Naive thymus-derived CD4-positive, alpha-beta T cell (primary cell): ENCODE results near the gene TEX19. TPM values are rescaled to one million over a fixed set of nuclear protein-coding genes. Genes with fewer than 3 reads are reported as not detected.

Experiments
- ATAC-seq: fragments of 150-1000 bp; cut with Tn5 transposase; 2 replicates; pipeline ENCODE4 v1.10.0; 2021; ENCODE audit warnings: mild to moderate bottlenecking, moderate library complexity
- CTCF ChIA-PET: fragments of 350-600 bp; sonication (Branson Sonifier 250); formaldehyde crosslinking; loops from one replicate; lab custom pipeline; 2021; ENCODE audit warnings: antibody characterized with exemption; lab: Charles Lee
- POLR2A ChIA-PET: fragments of 350-600 bp; sonication (Branson Sonifier 250); formaldehyde crosslinking; loops from one replicate; lab custom pipeline; 2021; ENCODE audit warnings: antibody characterized with exemption, inconsistent platforms; lab: Charles Lee
- DNase-seq, 9 donors: peaks; one replicate each; pipeline versions ENCODE4 v3.0.0 to v3.0.0-alpha.2; 2020 to 2022; ENCODE audit warnings: mixed read lengths in 1 of 9
- H3K27ac ChIP-seq: one replicate; pipeline ENCODE4 v1.7.0; 2013; ENCODE audit warnings: mild to moderate bottlenecking, low read depth, low read length, moderate library complexity
- H3K27me3 ChIP-seq, 2 donors: one replicate each; pipeline ENCODE4 v1.7.0; 2013; ENCODE audit warnings: low read length in 2 of 2, mild to moderate bottlenecking in 2 of 2, moderate library complexity in 2 of 2; ENCODE audit not compliant: control insufficient read depth in 2 of 2, insufficient read depth in 2 of 2
- H3K36me3 ChIP-seq, 3 experiments: 1 replicate in 2 of 3; 2 replicates in 1 of 3; pipeline ENCODE4 v1.7.0; 2013; ENCODE audit warnings: low read length in 3 of 3, mild to moderate bottlenecking in 3 of 3, moderate library complexity in 1 of 3; ENCODE audit not compliant: insufficient read depth in 3 of 3, control insufficient read depth in 2 of 3
- H3K4me1 ChIP-seq, 2 donors: one replicate each; pipeline ENCODE4 v1.7.0; 2013; ENCODE audit warnings: low read length in 2 of 2, mild to moderate bottlenecking in 2 of 2, moderate library complexity in 1 of 2; ENCODE audit not compliant: control insufficient read depth in 2 of 2, insufficient read depth in 2 of 2
- H3K4me3 ChIP-seq: 2 replicates; pipeline ENCODE4 v1.7.0; 2013; ENCODE audit warnings: mild to moderate bottlenecking, low read length
- H3K9me3 ChIP-seq, 3 experiments: 1 replicate in 2 of 3; 2 replicates in 1 of 3; pipeline ENCODE4 v1.7.0; 2013; ENCODE audit warnings: low read length in 3 of 3; ENCODE audit not compliant: control insufficient read depth in 2 of 3
- H3K27ac Mint-ChIP-seq, 9 donors: one replicate each; pipeline ENCODE4 v1.8.0; 2020 to 2022; ENCODE audit warnings: mixed read lengths in 9 of 9, mild to moderate bottlenecking in 8 of 9, moderate library complexity in 5 of 9, inconsistent platforms in 2 of 9
- H3K27me3 Mint-ChIP-seq, 5 donors: one replicate each; pipeline ENCODE4 v1.8.0; 2021 to 2022; ENCODE audit warnings: mixed read lengths in 5 of 5, mild to moderate bottlenecking in 1 of 5
- H3K36me3 Mint-ChIP-seq, 5 donors: one replicate each; pipeline ENCODE4 v1.8.0; 2020 to 2022; ENCODE audit warnings: mixed read lengths in 5 of 5, mild to moderate bottlenecking in 3 of 5, inconsistent platforms in 1 of 5
- H3K4me1 Mint-ChIP-seq, 7 donors: one replicate each; pipeline ENCODE4 v1.8.0; 2020 to 2022; ENCODE audit warnings: mixed read lengths in 7 of 7, mild to moderate bottlenecking in 3 of 7, inconsistent platforms in 1 of 7
- H3K4me3 Mint-ChIP-seq, 10 donors: one replicate each; pipeline ENCODE4 v1.8.0; 2020 to 2022; ENCODE audit warnings: mild to moderate bottlenecking in 10 of 10, mixed read lengths in 10 of 10, moderate library complexity in 6 of 10, inconsistent platforms in 2 of 10
- H3K9me3 Mint-ChIP-seq, 11 donors: one replicate each; pipeline ENCODE4 v1.8.0; 2020 to 2022; ENCODE audit warnings: mixed read lengths in 11 of 11, mild to moderate bottlenecking in 4 of 11, inconsistent platforms in 1 of 11, moderate library complexity in 1 of 11
- intact Hi-C, 2 donors: fragments of 100-400 bp; cut with micrococcal nuclease; formaldehyde crosslinking; loops; one replicate each; pipeline ENCODE4 v1.15.1; 2023
- polyA plus RNA-seq, 2 donors: library from polyadenylated mRNA; unstranded; fragments of 300-500 nt; fragmentation: Illumina TruSeq; gene quantifications; one replicate each; pipeline ENCODE4 v1.2.3, GENCODE V29; 2021
- total RNA-seq, 6 experiments: library from RNA in 5 of 6; stranded (reverse) in 5 of 6; gene quantifications; 1 replicate in 5 of 6; 2 replicates in 1 of 6; pipeline ENCODE4 v1.2.3 and lab custom pipeline; 2021 to 2026

The TEX19 gene
- total and polyA plus RNA-seq, 7 experiments from 2014 or later = not detected

DNA sequence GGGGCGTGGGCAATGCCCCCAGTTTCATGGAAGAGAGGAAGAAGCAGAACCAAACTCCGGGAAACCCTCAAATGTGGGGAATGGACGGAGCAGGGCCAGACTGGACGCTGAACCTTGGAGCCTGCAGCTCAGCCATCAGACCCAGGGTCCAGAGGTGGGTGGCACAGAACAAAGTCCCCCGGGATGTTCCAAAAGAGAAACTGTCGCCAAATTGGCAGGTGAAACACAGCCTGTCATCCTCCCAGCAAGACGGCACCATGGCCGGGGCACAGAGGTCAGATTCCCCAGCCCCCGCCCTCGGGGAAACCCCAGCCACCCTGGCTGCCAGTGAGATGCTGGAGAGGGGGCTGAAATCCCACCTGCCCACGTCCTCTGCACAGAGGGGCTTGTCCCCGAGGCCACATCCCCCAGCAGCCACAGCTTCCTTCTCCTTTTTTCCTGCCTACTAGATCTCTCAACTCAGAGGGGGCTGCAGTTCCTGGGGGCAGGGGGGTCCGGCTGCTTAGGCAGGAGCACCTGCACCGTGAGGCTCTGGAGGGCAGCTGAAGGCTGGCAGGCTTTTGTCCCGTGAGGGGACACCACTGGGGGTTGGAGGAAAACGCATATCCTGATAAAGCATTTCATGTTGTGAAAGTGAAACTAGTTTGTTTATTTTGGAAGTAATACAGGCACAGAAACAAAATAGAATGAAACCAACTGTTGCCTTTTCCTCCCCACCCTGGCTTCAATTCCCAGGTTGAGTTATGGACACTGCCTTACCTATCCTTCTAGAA lies 24.2 kb upstream of the TEX19 start:
- peak; percentile 15 for ATAC-seq

GRCh38 chr17:82338858-82339633 lies 20.0 kb upstream of the TEX19 start:
- no peak for ATAC-seq
- peaks cover 0 to 11% (median 0%) of the 10 kb centered on the region in 5 donors for H3K27me3 Mint-ChIP-seq
- H3K9me3 ChIP-seq = no peaks in the 10 kb centered on the region
- POLR2A ChIA-PET = no interaction called here
- CTCF ChIA-PET = no interaction called here
- no peaks in the 10 kb centered on the region for H3K36me3 Mint-ChIP-seq
- no peaks in the 10 kb centered on the region for H3K36me3 ChIP-seq
- H3K4me3 ChIP-seq = no peak overlapping the region
- no peak overlapping the region for H3K27ac ChIP-seq
- no peak overlapping the region for H3K4me3 Mint-ChIP-seq
- H3K4me1 Mint-ChIP-seq = peaks cover 13 to 24% (median 20%) of the 10 kb centered on the region in 7 donors
- DNase-seq = no peak
- H3K9me3 Mint-ChIP-seq = peaks cover 0 to 1% (median 0%) of the 10 kb centered on the region in 11 donors
- no peak overlapping the region for H3K27ac Mint-ChIP-seq
- intact Hi-C loops = no loop called here
- H3K4me1 ChIP-seq = peaks cover 6 to 12% of the 10 kb centered on the region in 2 donors
- H3K27me3 ChIP-seq = no peaks in the 10 kb centered on the region

More for the DNA sequence above, 24.2 kb upstream of the TEX19 start:
- H3K27ac ChIP-seq = peak overlapping the region; percentile 54
- peak overlapping the region; percentile 67 for H3K4me3 ChIP-seq
- no peaks in the 10 kb centered on the region for H3K27me3 ChIP-seq
- intact Hi-C loops = no loop called here
- H3K27ac Mint-ChIP-seq = peak overlapping the region; percentile 86 to 99 (median 95)
- H3K4me1 Mint-ChIP-seq = peaks cover 20 to 39% (median 27%) of the 10 kb centered on the region in 7 donors
- H3K9me3 Mint-ChIP-seq = peaks cover 0 to 1% (median 0%) of the 10 kb centered on the region in 11 donors
- no peaks in the 10 kb centered on the region for H3K36me3 ChIP-seq
- CTCF ChIA-PET = interaction anchor here (1.6 kb wide), 1 partner anchor 33 kb away, joined by 7 read pairs; no protein-coding TSS in a partner anchor
- peaks cover 15 to 17% of the 10 kb centered on the region in 2 donors for H3K4me1 ChIP-seq
- POLR2A ChIA-PET = interaction anchor here (0.6 to 3.7 kb wide), 8 partner anchors 10 to 191 kb away, joined by 3 to 27 read pairs (median 4); partner anchors contain the start of gene CD7
- H3K4me3 Mint-ChIP-seq = peak overlapping the region; percentile 86 to 99 (median 98)
- peak in 3 of 9 donors; percentile 29 to 37 (median 32) for DNase-seq
- no peaks in the 10 kb centered on the region for H3K36me3 Mint-ChIP-seq
- H3K27me3 Mint-ChIP-seq = peaks cover 0 to 11% (median 0%) of the 10 kb centered on the region in 5 donors
- no peaks in the 10 kb centered on the region for H3K9me3 ChIP-seq

GRCh38 chr17:82339634-82340580 lies 19.1 kb upstream of the TEX19 start:
- POLR2A ChIA-PET = no interaction called here
- Histone ChIP-seq H3K9me3 (no peaks in the 10 kb centered on the region), H3K36me3 (no peaks in the 10 kb centered on the region), H3K27ac (no peak overlapping the region), H3K4me1 (peaks cover 0 to 4% of the 10 kb centered on the region in 2 donors), H3K27me3 (no peaks in the 10 kb centered on the region), H3K4me3 (no peak overlapping the region)
- no peaks in the 10 kb centered on the region for H3K36me3 Mint-ChIP-seq
- no peak overlapping the region for H3K4me3 Mint-ChIP-seq
- DNase-seq (no peak), ATAC-seq (no peak)
- intact Hi-C loops = no loop called here
- peaks cover 0 to 10% (median 0%) of the 10 kb centered on the region in 5 donors for H3K27me3 Mint-ChIP-seq
- H3K9me3 Mint-ChIP-seq = peaks cover 0 to 1% (median 0%) of the 10 kb centered on the region in 11 donors
- peaks cover 10 to 18% (median 14%) of the 10 kb centered on the region in 7 donors for H3K4me1 Mint-ChIP-seq
- CTCF ChIA-PET = no interaction called here
- no peak overlapping the region for H3K27ac Mint-ChIP-seq

GRCh38 chr17:82342361-82343079 lies 16.5 kb upstream of the TEX19 start:
- Mint-ChIP-seq H3K4me3 (no peak overlapping the region), H3K36me3 (no peaks in the 10 kb centered on the region), H3K4me1 (peaks cover 6 to 15% (median 12%) of the 10 kb centered on the region in 7 donors), H3K27me3 (peaks cover 0 to 14% (median 0%) of the 10 kb centered on the region in 5 donors), H3K9me3 (peaks cover 0 to 1% (median 0%) of the 10 kb centered on the region in 11 donors), H3K27ac (no peak overlapping the region)
- no peaks in the 10 kb centered on the region for H3K27me3 ChIP-seq
- no peak overlapping the region for H3K27ac ChIP-seq
- no peaks in the 10 kb centered on the region for H3K4me1 ChIP-seq
- POLR2A ChIA-PET = no interaction called here
- intact Hi-C loops = no loop called here
- H3K4me3 ChIP-seq = no peak overlapping the region
- ATAC-seq (no peak), DNase-seq (no peak)
- no peaks in the 10 kb centered on the region for H3K36me3 ChIP-seq
- CTCF ChIA-PET = no interaction called here
- H3K9me3 ChIP-seq = no peaks in the 10 kb centered on the region

DNA sequence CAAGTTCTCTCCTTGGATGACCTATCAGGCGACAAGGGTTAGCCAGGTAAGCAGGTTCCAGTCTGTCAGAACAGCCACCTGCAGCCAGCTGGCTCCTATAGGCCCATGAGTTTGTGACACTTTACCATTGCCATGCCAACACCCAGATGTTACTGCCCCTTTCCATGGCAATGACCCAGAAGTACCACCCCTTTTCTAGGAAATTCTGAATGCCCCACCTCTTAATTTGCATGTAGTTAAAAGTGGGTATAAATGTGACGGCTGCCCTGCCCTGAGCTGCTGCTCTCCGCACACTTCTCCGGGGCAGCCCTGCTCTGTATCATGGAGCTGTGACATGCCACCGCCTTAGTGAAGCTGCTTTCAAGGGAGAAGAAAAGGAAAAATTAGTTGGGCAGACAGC lies 15.5 kb upstream of the TEX19 start:
- Histone ChIP-seq H3K36me3 (no peaks in the 10 kb centered on the region), H3K4me1 (no peaks in the 10 kb centered on the region), H3K9me3 (no peaks in the 10 kb centered on the region), H3K27me3 (no peaks in the 10 kb centered on the region), H3K4me3 (no peak overlapping the region), H3K27ac (no peak overlapping the region)
- CTCF ChIA-PET = no interaction called here
- no peaks in the 10 kb centered on the region for H3K9me3 Mint-ChIP-seq
- peaks cover 0 to 12% (median 1%) of the 10 kb centered on the region in 5 donors for H3K27me3 Mint-ChIP-seq
- no peaks in the 10 kb centered on the region for H3K36me3 Mint-ChIP-seq
- no peak overlapping the region for H3K27ac Mint-ChIP-seq
- DNase-seq = no peak
- H3K4me1 Mint-ChIP-seq = peaks cover 6 to 13% (median 11%) of the 10 kb centered on the region in 7 donors
- POLR2A ChIA-PET = interaction anchor here (1.6 kb wide), 1 partner anchor 27 kb away, joined by 3 read pairs; no protein-coding TSS in a partner anchor
- H3K4me3 Mint-ChIP-seq = no peak overlapping the region
- intact Hi-C loops = no loop called here
- no peak for ATAC-seq
